Measurements from ENCODE around the gene TSN. TPM values are rescaled to one million over a fixed set of nuclear protein-coding genes. Genes with fewer than 3 reads are reported as not detected.

The TSN gene
- total RNA-seq, 2 donors from 2014 or later: 71.5 to 79.8 TPM

DNA sequence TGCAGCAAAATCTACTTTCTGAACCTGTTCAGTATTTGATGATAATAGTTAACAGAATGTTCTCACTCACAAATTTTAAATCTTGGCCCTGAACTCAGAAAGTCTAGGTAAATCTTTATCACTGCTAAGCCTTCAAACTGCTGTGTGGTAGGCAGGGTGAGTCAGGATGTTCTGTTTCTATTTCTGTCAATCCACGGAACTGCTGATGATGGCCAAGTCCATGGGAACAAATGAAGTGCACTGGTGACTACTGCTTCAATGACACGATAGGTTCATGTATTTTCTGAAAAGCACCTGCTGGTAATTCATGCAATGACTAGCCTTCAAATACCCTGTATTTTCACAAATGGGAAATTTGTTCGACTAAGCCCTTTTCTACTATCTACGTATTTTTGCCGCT, 33.0 kb upstream of the TSN start:
- WGBS, 2 experiments (ENCODE audit: insufficient coverage in 1 of 2, insufficient read length in 1 of 2): 93 to 100% methylated on average over 5 of the region's 5 CpGs
- H3K27me3 Mint-ChIP-seq (ENCODE audit: insufficient read depth): no peaks in the 10 kb centered on the region
- no peak overlapping the region for H3K9ac ChIP-seq (ENCODE audit: extremely low read depth, low read length, poor library complexity, severe bottlenecking)
- no peak overlapping the region for H3K27ac Mint-ChIP-seq
- no peaks in the 10 kb centered on the region for H3K9me3 Mint-ChIP-seq
- no peak overlapping the region for H3K27ac ChIP-seq (ENCODE audit: low read depth, low read length)
- peaks cover 18% of the 10 kb centered on the region for H3K36me3 ChIP-seq (ENCODE audit: control insufficient read depth, insufficient read depth, low read length)
- H3K36me3 Mint-ChIP-seq (ENCODE audit: low read depth): peaks cover 11% of the 10 kb centered on the region
- H3K4me1 Mint-ChIP-seq: no peaks in the 10 kb centered on the region
- no peak overlapping the region for H3K4me3 ChIP-seq (ENCODE audit: low read length)
- H3K4me1 ChIP-seq (ENCODE audit: control insufficient read depth, insufficient read depth, low read length): no peaks in the 10 kb centered on the region
- no peak overlapping the region for H3K4me3 Mint-ChIP-seq
- no peak for DNase-seq
- H3K9me3 ChIP-seq (ENCODE audit: control insufficient read depth, low read length): no peaks in the 10 kb centered on the region
- no peaks in the 10 kb centered on the region for H3K27me3 ChIP-seq (ENCODE audit: control insufficient read depth, insufficient read depth, low read length, poor library complexity, severe bottlenecking)
- no peak for TF ChIP-seq CTCF (conservative IDR thresholded peaks at IDR 0.05)

DNA sequence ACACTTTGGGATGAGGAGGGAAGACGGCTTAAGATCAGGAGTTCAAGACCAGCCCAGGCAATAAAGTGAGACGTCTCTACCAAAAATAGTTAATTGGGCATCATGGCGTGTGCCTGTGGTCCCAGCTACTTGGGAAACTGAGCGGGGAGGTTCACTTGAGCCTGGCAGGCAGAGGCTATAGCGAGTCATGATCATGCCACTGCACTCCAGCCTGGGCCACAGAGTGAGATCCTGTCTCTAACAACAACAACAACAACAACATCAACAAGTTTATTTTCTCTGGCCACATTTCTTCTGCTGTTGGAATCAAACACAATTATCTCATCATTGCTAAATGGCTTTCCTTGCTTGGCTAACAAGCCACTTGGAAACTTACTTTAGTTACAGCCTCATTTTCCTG, 32.1 kb upstream of the TSN start:
- TF ChIP-seq CTCF (conservative IDR thresholded peaks at IDR 0.05): no peak
- no peaks in the 10 kb centered on the region for H3K9me3 Mint-ChIP-seq
- no peak for DNase-seq
- H3K27ac ChIP-seq (ENCODE audit: low read depth, low read length): no peak overlapping the region
- H3K4me1 ChIP-seq (ENCODE audit: control insufficient read depth, insufficient read depth, low read length): no peaks in the 10 kb centered on the region
- H3K27ac Mint-ChIP-seq: no peak overlapping the region
- no peaks in the 10 kb centered on the region for H3K27me3 ChIP-seq (ENCODE audit: control insufficient read depth, insufficient read depth, low read length, poor library complexity, severe bottlenecking)
- H3K4me3 Mint-ChIP-seq: no peak overlapping the region
- no peaks in the 10 kb centered on the region for H3K9me3 ChIP-seq (ENCODE audit: control insufficient read depth, low read length)
- H3K4me1 Mint-ChIP-seq: no peaks in the 10 kb centered on the region
- H3K36me3 Mint-ChIP-seq (ENCODE audit: low read depth): peaks cover 18% of the 10 kb centered on the region
- H3K36me3 ChIP-seq (ENCODE audit: control insufficient read depth, insufficient read depth, low read length): peaks cover 26% of the 10 kb centered on the region
- no peak overlapping the region for H3K9ac ChIP-seq (ENCODE audit: extremely low read depth, low read length, poor library complexity, severe bottlenecking)
- no peaks in the 10 kb centered on the region for H3K27me3 Mint-ChIP-seq (ENCODE audit: insufficient read depth)
- no peak overlapping the region for H3K4me3 ChIP-seq (ENCODE audit: low read length)
- 95 to 96% methylated on average over 5 of the region's 5 CpGs for WGBS, 2 experiments (ENCODE audit: insufficient coverage in 1 of 2, insufficient read length in 1 of 2)

DNA sequence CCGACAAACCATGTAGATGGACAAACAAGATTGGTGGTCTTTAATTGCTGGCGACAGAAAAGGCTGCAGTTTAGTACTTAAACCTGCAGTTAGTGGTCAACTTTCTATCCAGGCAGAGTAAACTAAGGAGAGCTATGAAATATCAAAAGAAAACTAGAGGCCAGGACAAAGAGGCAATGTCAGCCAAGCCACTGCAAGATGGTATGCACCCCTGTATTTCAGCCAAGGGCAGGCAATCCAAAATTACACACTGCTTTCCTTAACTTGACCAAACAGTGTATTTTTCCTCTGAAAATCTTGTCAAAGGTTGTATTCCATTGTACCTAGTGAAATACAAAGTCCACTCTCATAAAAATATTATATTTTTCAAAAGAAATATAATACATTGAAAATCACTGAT, 28.1 kb upstream of the TSN start:
- no peak overlapping the region for H3K4me3 Mint-ChIP-seq
- no peak for DNase-seq
- Histone ChIP-seq H3K9ac (ENCODE audit: extremely low read depth, low read length, poor library complexity, severe bottlenecking) (no peak overlapping the region), H3K27ac (ENCODE audit: low read depth, low read length) (no peak overlapping the region), H3K27me3 (ENCODE audit: control insufficient read depth, insufficient read depth, low read length, poor library complexity, severe bottlenecking) (no peaks in the 10 kb centered on the region), H3K36me3 (ENCODE audit: control insufficient read depth, insufficient read depth, low read length) (peaks cover 64% of the 10 kb centered on the region), H3K9me3 (ENCODE audit: control insufficient read depth, low read length) (no peaks in the 10 kb centered on the region), H3K4me3 (ENCODE audit: low read length) (no peak overlapping the region), H3K4me1 (ENCODE audit: control insufficient read depth, insufficient read depth, low read length) (no peaks in the 10 kb centered on the region)
- H3K27me3 Mint-ChIP-seq (ENCODE audit: insufficient read depth): no peaks in the 10 kb centered on the region
- no peaks in the 10 kb centered on the region for H3K4me1 Mint-ChIP-seq
- TF ChIP-seq CTCF (conservative IDR thresholded peaks at IDR 0.05): no peak
- WGBS, 2 experiments (ENCODE audit: insufficient coverage in 1 of 2, insufficient read length in 1 of 2): 96 to 100% methylated on average over 2 of the region's 2 CpGs
- no peaks in the 10 kb centered on the region for H3K9me3 Mint-ChIP-seq
- peaks cover 54% of the 10 kb centered on the region for H3K36me3 Mint-ChIP-seq (ENCODE audit: low read depth)
- H3K27ac Mint-ChIP-seq: no peak overlapping the region
